Neural progenitor cell (in vitro differentiated cells): ENCODE data around the gene GALNT2. TPM values are rescaled to one million over a fixed set of nuclear protein-coding genes. Genes with fewer than 3 reads are reported as not detected.

Source experiments
- DNase-seq: peaks from one replicate; pipeline ENCODE4 v3.0.0-alpha.2; 2016; ENCODE audit warnings: low spot score
- H2AFZ ChIP-seq: fragments of 200-600 bp; sonication (generic); replicated peaks from 2 replicates; pipeline ENCODE4 v1.6.1; 2016; ENCODE audit warnings: antibody characterized with exemption
- H3F3A ChIP-seq: fragments of 200-600 bp; sonication (generic); 2 replicates; pipeline ENCODE4 v1.6.1; 2016; ENCODE audit warnings: antibody characterized with exemption, low read depth
- H3K27ac ChIP-seq: fragments of 200-600 bp; sonication (generic); 2 replicates; pipeline ENCODE4 v1.5.1; 2016; ENCODE audit warnings: mild to moderate bottlenecking
- H3K27me3 ChIP-seq: fragments of 200-600 bp; sonication (generic); 2 replicates; pipeline ENCODE4 v1.6.1; 2016; ENCODE audit warnings: mild to moderate bottlenecking, moderate library complexity
- H3K36me3 ChIP-seq: fragments of 200-600 bp; sonication (generic); 2 replicates; pipeline ENCODE4 v1.5.1; 2016
- H3K4me1 ChIP-seq: fragments of 200-600 bp; sonication (generic); 2 replicates; pipeline ENCODE4 v1.6.1; 2016; ENCODE audit warnings: mixed run types
- H3K4me2 ChIP-seq: fragments of 200-600 bp; sonication (generic); 2 replicates; pipeline ENCODE4 v1.6.1; 2016
- H3K4me3 ChIP-seq: fragments of 200-600 bp; sonication (generic); 2 replicates; pipeline ENCODE4 v1.5.1; 2016
- H3K79me2 ChIP-seq: fragments of 200-600 bp; sonication (generic); 2 replicates; pipeline ENCODE4 v1.6.1; 2016; ENCODE audit warnings: low read depth
- H3K9ac ChIP-seq: fragments of 200-600 bp; sonication (generic); 2 replicates; pipeline ENCODE4 v1.6.1; 2016
- H3K9me3 ChIP-seq: fragments of 200-600 bp; sonication (generic); 2 replicates; pipeline ENCODE4 v1.5.1; 2016; ENCODE audit warnings: low read depth
- H4K20me1 ChIP-seq: fragments of 200-600 bp; sonication (generic); 2 replicates; pipeline ENCODE4 v1.6.1; 2016; ENCODE audit warnings: low read depth
- H3K27ac Mint-ChIP-seq: 3 replicates; pipeline ENCODE4 v1.8.0; 2021; ENCODE audit warnings: mixed read lengths
- H3K27me3 Mint-ChIP-seq: 2 replicates; pipeline ENCODE4 v1.8.0; 2022; ENCODE audit warnings: low read depth, mild to moderate bottlenecking, inconsistent platforms, moderate library complexity, mixed read lengths; ENCODE audit not compliant: insufficient read depth
- H3K36me3 Mint-ChIP-seq: 3 replicates; pipeline ENCODE4 v1.8.0; 2021; ENCODE audit warnings: mixed read lengths
- H3K4me1 Mint-ChIP-seq: 3 replicates; pipeline ENCODE4 v1.8.0; 2021; ENCODE audit warnings: mixed read lengths
- H3K4me3 Mint-ChIP-seq: 3 replicates; pipeline ENCODE4 v1.8.0; 2021; ENCODE audit warnings: mild to moderate bottlenecking, moderate library complexity, mixed read lengths
- H3K9me3 Mint-ChIP-seq: 3 replicates; pipeline ENCODE4 v1.8.0; 2020; ENCODE audit warnings: mixed read lengths
- CTCF ChIP-seq: fragments of 200-600 bp; sonication (generic); IDR thresholded peaks from 2 replicates; pipeline ENCODE4 v1.5.1; 2017; ENCODE audit warnings: antibody characterized with exemption, mild to moderate bottlenecking
- EZH2 ChIP-seq: fragments of 200-600 bp; sonication (generic); IDR thresholded peaks from 2 replicates; pipeline ENCODE4 v1.6.1; 2017; ENCODE audit warnings: antibody characterized with exemption, mild to moderate bottlenecking, moderate library complexity
- EZH2phosphoT487 ChIP-seq: fragments of 200-600 bp; sonication (generic); IDR thresholded peaks from 2 replicates; pipeline ENCODE4 v1.6.1; 2017; ENCODE audit warnings: antibody characterized with exemption
- total RNA-seq: library from RNA; depleted of rRNA; stranded (reverse); fragments of >200 nt; gene quantifications from 2 replicates; pipeline ENCODE4 v1.2.3, GENCODE V29; 2015; ENCODE audit warnings: low replicate concordance

GALNT2 gene
- total RNA-seq, 1 donor from 2014 or later: 37.6 TPM

- Histone ChIP-seq H3K27me3 (peaks cover 17% of the 10 kb centered on the region), H3K4me2 (peak overlapping the region; percentile 91), H3K4me1 (peaks cover 22% of the 10 kb centered on the region), H3F3A (peaks cover 38% of the 10 kb centered on the region), H3K79me2 (peaks cover 53% of the 10 kb centered on the region), H4K20me1 (peaks cover 54% of the 10 kb centered on the region), H3K9me3 (no peaks in the 10 kb centered on the region), H3K4me3 (peak overlapping the region; percentile 99), H2AFZ (peak overlapping the region; percentile 94), H3K27ac (no peak overlapping the region), H3K36me3 (no peaks in the 10 kb centered on the region), H3K9ac (peak overlapping the region; percentile 59)
- peak; percentile 70 for DNase-seq
- H3K9me3 Mint-ChIP-seq: peaks cover 4% of the 10 kb centered on the region
- TF ChIP-seq CTCF (peak; percentile 16), EZH2 (no peak), EZH2phosphoT487 (no peak)
- H3K27me3 Mint-ChIP-seq: peaks cover 5% of the 10 kb centered on the region
- H3K36me3 Mint-ChIP-seq: no peaks in the 10 kb centered on the region
- H3K4me1 Mint-ChIP-seq: peaks cover 40% of the 10 kb centered on the region
- H3K4me3 Mint-ChIP-seq: peak overlapping the region; percentile 93
- H3K27ac Mint-ChIP-seq: peak overlapping the region; percentile 93
Observed at GRCh38 chr1:230067871-230068620, 1.0 kb downstream of the GALNT2 start.

- no peak overlapping the region for H3K27ac Mint-ChIP-seq
- peak overlapping the region; percentile 99 for H3K4me3 ChIP-seq
- H3K4me1 ChIP-seq: peaks cover 22% of the 10 kb centered on the region
- H3K9ac ChIP-seq: no peak overlapping the region
- H2AFZ ChIP-seq: no peak overlapping the region
- peaks cover 17% of the 10 kb centered on the region for H3K27me3 ChIP-seq
- peaks cover 5% of the 10 kb centered on the region for H3K27me3 Mint-ChIP-seq
- peak overlapping the region; percentile 93 for H3K4me3 Mint-ChIP-seq
- no peak for TF ChIP-seq EZH2phosphoT487
- TF ChIP-seq CTCF: no peak
- TF ChIP-seq EZH2: no peak
- no peak for DNase-seq
- H3K79me2 ChIP-seq: peaks cover 58% of the 10 kb centered on the region
- H4K20me1 ChIP-seq: peaks cover 59% of the 10 kb centered on the region
- no peak overlapping the region for H3K27ac ChIP-seq
- H3K36me3 Mint-ChIP-seq: no peaks in the 10 kb centered on the region
- H3K9me3 ChIP-seq: no peaks in the 10 kb centered on the region
- H3K9me3 Mint-ChIP-seq: peaks cover under 1% of the 10 kb centered on the region
- H3F3A ChIP-seq: peaks cover 38% of the 10 kb centered on the region
- H3K36me3 ChIP-seq: no peaks in the 10 kb centered on the region
- H3K4me1 Mint-ChIP-seq: peaks cover 43% of the 10 kb centered on the region
- H3K4me2 ChIP-seq: peak overlapping the region; percentile 91
Observed at GRCh38 chr1:230068621-230068873, 1.5 kb downstream of the GALNT2 start.

GRCh38 chr1:230068952-230069684 lies 2.1 kb downstream of the GALNT2 start:
- Histone ChIP-seq H3K9me3 (no peaks in the 10 kb centered on the region), H3K4me3 (peak overlapping the region; percentile 99), H3K27me3 (peaks cover 17% of the 10 kb centered on the region), H3K9ac (no peak overlapping the region), H2AFZ (no peak overlapping the region), H3K4me1 (peaks cover 22% of the 10 kb centered on the region), H3K27ac (no peak overlapping the region), H3F3A (peaks cover 38% of the 10 kb centered on the region), H3K36me3 (no peaks in the 10 kb centered on the region), H4K20me1 (peaks cover 64% of the 10 kb centered on the region), H3K4me2 (peak overlapping the region; percentile 91), H3K79me2 (peaks cover 63% of the 10 kb centered on the region)
- peaks cover 43% of the 10 kb centered on the region for H3K4me1 Mint-ChIP-seq
- peak; percentile 50 for DNase-seq
- H3K4me3 Mint-ChIP-seq: peak overlapping the region; percentile 93
- peaks cover 5% of the 10 kb centered on the region for H3K27me3 Mint-ChIP-seq
- no peaks in the 10 kb centered on the region for H3K9me3 Mint-ChIP-seq
- TF ChIP-seq EZH2phosphoT487 (no peak), CTCF (peak; percentile 9)
- peak overlapping the region; percentile 48 for H3K27ac Mint-ChIP-seq
- H3K36me3 Mint-ChIP-seq: no peaks in the 10 kb centered on the region
